GM19238 (cell line): ENCODE data around the gene RIT2.

Experiments
- DNase-seq: peaks from one replicate; pipeline ENCODE4 v3.0.0; 2011; ENCODE audit warnings: low spot score; ENCODE audit not compliant: insufficient read length

RIT2 gene

GRCh38 chr18:43012951-43013350 lies 102.5 kb downstream of the RIT2 start:
- DNase-seq: no peak

DNA sequence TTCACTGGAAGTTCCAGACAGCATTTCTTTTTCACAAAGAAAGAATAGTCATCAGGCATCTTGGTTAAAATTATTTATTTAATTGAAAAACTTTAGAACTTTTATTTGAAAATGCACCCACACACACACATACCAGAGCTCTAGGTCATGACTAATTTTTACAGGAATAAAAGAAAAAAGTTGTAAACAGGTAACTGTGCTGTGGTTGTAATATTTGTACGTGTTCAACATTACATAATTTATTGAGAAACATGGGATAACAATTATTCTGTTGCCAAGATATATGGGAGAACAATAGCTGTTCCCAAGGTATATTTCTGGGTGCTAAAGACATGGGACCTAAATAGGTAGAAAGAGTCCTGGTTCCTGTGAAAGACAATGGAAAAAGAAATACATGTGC lies 104.9 kb downstream of the RIT2 start:
- no peak for DNase-seq

DNA sequence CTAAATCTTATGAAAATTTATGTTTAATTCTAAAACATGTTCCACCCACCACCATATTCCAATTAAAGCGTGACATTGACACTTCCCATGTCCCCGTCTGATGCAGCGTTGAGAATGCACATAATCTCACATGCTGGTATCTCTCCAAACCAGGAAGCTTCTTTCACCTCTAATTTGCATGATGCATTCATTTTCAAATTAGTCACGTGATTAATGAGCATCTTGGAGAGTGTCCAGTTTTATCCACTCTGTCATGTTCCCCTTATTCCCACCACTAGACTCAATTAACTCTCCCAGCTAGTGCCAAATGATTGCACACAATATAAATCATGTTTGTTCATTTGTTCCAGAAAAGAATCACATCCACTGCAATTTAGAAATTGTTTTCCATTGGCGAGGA lies 105.8 kb downstream of the RIT2 start:
- no peak for DNase-seq

- DNase-seq: no peak
These were observed 108.1 kb downstream of the RIT2 start for GRCh38 chr18:43007365-43007764.

DNA sequence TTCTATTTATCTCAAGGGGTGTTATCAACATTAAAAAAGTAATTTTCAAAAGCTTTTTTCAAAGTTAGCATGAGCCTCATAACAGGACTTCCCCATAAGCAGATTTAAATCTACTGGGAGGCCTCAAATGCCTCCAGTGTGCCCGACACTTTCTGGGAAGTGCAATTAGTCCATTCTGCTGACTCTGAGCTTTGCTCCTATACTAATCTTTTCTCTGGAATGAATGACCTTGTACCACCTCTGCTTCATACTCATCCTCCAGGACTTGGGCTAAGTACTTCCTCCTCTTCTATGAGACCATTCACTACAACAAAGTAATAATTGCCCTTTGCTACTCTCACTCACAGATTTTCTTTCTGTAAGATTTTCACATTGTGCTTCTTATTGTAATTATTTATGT lies 111.1 kb downstream of the RIT2 start:
- DNase-seq: no peak

DNA sequence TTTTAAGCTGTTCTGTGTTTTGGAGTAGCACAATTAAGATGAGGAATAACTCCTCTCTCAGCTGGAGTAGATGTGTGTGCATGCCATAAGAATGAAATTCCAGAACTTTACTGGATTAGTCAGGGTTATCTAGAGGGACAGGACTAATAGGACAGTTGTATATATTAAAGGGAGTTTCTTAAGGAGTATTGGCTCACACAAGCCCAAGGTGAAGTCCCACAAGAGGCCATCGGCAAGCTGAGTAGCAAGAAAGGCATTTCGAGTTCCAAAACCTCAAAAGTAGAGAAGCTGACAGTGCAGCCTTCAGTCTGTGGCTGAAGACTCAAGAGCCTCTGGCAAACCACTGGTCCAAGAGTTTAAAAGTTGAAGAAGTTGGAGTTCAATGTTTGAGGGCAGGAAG lies 113.7 kb downstream of the RIT2 start:
- DNase-seq: no peak

DNA sequence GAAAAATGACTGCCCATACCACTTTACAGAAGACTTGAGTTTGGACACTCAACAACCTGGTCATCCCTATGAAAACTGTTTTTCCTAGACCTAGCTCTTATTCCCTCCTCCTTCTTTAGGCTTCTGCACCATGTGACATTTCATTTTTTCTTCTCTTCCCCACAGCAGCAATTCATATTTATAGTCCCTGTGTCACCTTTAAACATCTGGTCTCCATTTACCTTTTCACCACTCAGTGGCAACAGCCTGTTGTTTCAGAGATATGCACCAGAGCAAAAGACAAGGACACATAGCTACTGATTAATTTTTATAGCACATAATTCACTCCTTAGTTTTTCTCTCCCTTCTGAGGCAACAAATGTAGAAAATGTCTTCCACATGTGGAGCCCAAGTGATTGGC lies 118.7 kb downstream of the RIT2 start:
- DNase-seq: no peak

- DNase-seq: no peak
These were observed 135.1 kb downstream of the RIT2 start for GRCh38 chr18:42980426-42980825.

GRCh38 chr18:42977982-42978637 lies 137.4 kb downstream of the RIT2 start:
- DNase-seq: no peak

GRCh38 chr18:42976869-42977590 lies 138.5 kb downstream of the RIT2 start:
- DNase-seq: no peak

GRCh38 chr18:42969366-42969765 lies 146.1 kb downstream of the RIT2 start:
- no peak for DNase-seq

DNA sequence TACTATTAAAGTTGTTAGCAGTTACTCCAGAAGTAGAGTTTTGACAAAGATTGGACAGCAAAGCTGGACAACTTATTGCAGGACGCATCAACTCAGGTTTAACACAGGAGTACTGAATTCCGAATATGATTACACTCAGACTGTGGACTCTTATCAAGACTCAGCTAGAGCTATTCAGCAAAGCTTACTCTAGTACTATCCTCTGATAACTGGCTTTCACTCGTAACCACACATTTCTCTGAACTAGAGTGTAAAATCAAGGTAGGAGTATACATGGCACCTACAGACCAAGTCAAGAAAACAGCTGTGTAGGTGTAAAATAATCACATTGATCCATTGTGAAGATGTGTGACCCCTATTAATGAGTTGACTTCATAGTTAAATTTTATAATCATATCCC lies 154.2 kb downstream of the RIT2 start:
- no peak for DNase-seq

- no peak for DNase-seq
These were observed 156.0 kb downstream of the RIT2 start for GRCh38 chr18:42959528-42959927.

DNA sequence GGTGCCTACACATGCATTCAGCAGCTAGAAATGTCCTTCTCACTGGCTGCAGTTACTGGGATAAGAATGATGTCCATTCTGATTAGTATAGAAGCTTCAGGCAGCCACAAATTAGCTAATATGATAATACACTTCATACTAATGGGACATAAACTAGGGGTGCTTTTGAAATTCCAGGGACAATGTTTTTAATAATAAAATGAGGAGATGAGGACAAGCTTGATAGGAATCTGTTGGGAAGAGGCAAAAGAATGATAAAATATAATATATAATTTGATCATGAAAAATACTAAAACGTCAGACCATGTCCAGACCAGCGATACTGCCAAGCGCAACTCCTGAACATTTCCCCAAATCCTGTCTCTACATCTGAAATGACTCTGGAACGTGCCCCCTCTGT lies 157.1 kb downstream of the RIT2 start:
- DNase-seq: no peak

DNA sequence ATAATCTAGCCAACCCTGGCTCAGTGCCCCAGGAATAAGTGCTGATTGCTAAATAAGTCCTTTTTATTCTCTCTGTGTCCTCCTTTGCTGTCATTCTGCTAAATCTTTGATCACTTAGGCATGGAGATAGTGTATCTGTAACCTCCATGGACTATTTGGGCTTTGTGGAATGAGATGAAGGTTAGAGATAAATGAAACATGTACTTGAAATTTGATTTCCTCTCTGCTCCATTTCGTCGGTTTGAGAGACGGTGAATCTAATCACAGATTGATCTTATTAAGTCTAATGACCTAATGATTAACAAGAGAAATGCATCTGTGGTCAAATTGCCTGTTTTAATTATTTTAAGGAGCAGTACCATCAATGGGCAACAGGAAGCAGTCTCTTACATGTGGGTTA lies 159.2 kb downstream of the RIT2 start:
- no peak for DNase-seq

DNA sequence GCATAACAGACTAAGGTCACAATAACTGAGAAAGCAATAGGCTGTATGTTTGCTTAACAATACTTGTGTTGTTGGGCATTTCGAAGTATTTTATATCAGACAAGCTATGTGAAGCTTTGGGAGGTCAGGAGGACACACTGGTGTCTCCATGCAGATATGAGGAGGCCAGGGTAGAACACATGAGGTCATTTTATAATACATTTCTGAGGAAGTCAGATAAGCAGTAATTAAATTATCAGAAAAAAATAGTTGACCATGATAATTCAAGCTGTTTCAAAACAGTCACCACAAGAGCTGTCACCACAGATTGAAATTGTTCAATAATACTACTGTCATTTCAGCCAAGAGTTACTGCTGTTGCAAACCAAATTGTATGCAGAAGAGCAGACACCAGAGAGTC lies 160.6 kb downstream of the RIT2 start:
- no peak for DNase-seq

- DNase-seq: no peak
These were observed 162.2 kb downstream of the RIT2 start for GRCh38 chr18:42953306-42953705.

- no peak for DNase-seq
These were observed 164.8 kb downstream of the RIT2 start for GRCh38 chr18:42950732-42951131.

- no peak for DNase-seq
These were observed 166.7 kb downstream of the RIT2 start for GRCh38 chr18:42948831-42949230.

DNA sequence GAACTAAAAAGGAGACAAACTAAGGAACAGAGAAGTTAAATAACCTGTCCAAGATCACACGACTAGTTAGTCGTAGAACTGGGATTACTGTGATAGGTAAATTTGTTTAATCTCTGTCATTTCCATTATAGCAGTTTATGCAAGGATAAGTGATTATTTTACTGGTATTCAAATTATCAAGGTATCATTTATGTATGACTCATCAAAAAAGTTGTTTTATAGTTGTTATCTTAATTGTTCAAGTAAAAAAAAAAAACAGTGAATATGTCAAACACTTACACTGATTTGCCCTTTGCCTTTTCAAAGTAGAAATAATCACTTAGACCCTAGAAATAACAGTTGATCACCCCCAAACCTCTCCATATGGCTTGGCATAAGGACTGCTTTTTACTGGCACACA lies 173.6 kb downstream of the RIT2 start:
- DNase-seq: no peak

DNA sequence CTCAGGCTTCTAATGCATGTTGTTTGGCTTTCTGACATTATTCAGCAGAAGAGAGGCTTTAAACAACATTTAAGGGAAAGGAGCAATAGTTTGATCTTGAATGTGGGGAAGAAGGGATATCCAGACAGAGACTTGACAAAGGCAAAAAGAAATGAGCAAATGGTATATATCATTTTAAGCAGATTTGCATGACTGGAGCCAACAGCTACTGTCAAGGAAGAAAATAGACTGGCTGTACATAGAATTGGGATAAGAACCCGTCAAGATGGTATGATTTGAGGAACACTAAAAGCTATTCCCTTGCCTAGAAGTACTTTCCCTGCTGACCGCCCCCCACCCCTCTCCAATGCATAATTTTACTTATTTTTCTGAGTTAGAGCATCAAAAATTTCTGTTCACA lies 174.5 kb downstream of the RIT2 start:
- DNase-seq: no peak

DNA sequence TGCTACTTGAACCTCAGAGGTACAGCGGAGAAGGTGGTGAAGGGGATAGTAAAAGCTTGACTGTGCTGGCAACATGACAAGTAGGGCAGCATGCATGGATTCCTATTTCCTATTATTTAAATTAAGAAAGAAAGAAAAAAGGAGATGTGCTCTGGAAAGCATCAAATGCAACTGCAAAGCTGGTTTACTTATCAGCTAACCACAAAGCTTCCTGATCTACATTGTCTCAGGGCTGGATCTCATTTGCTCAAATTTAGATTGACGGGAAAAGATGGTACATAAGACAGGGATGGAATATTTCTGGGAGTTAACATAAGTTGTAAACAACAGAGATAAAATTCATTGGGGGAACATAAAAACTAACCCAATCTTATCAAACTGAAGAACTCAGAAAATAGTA lies 178.0 kb downstream of the RIT2 start:
- DNase-seq: no peak

DNA sequence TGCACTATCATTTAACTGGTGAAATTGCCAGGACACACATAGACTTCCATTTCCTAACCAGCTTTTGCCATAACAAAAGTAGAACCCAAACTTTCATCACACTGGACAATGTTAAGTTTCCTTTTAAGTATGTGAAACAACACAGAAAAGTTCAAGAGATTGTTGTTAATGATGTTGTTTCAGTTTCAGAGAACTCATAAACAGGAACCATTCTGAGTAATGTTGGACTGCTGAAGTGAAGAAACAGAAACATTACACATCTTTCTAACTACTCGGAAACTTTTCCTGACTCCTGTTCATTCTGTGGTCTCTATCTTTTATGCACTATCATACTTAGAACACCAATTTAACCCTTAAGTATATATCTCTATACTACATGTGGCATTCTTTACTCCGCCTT lies 179.2 kb downstream of the RIT2 start:
- no peak for DNase-seq
